HG03432 (cell line): ENCODE data around the gene EIF3A.
A peak's percentile ranks its signal among the peaks of the same experiment; 100 is the strongest.
"Not testable (repeated sequence)": the region's sequence is repeated elsewhere in the genome, so short reads cannot be mapped to it uniquely, and the experiment has no call there.

Source experiments
- ATAC-seq: cut with Tn5 transposase; IDR thresholded peaks from one replicate; pipeline ENCODE4 v1.9.1; 2021; ENCODE audit warnings: mild to moderate bottlenecking, moderate library complexity; ENCODE audit not compliant: unreplicated experiment

The EIF3A gene

GRCh38 chr10:119049777-119050176 lies 30.8 kb downstream of the EIF3A start:
- no peak for ATAC-seq

- ATAC-seq, result no peak
Measured at GRCh38 chr10:119049361-119049760, 31.3 kb downstream of the EIF3A start.

- no peak for ATAC-seq
Measured at GRCh38 chr10:119045561-119045960, 35.1 kb downstream of the EIF3A start.

- no peak for ATAC-seq
Measured at GRCh38 chr10:119042169-119042568, 38.4 kb downstream of the EIF3A start.

- ATAC-seq, result no peak
Measured at GRCh38 chr10:119041326-119041725, 39.3 kb downstream of the EIF3A start.

- ATAC-seq, result no peak
Measured at GRCh38 chr10:119039161-119039560, 41.5 kb downstream of the EIF3A start.

- ATAC-seq, result no peak
Measured at GRCh38 chr10:119031496-119032059, 49.0 kb downstream of the EIF3A start.

- ATAC-seq, result peak; percentile 56
Measured at GRCh38 chr10:119030421-119031250, 50.0 kb downstream of the EIF3A start.

- peak; percentile 23 for ATAC-seq
Measured at GRCh38 chr10:119029613-119030420, 50.8 kb downstream of the EIF3A start, which contains the start of gene NANOS1. Gene NANOS1, plus strand, starts transcription at chr10:119029714. Its CDS starts 88 bp downstream, at chr10:119029802.

- ATAC-seq, result peak; percentile 65
Measured at GRCh38 chr10:119028900-119029612, 51.6 kb downstream of the EIF3A start.

- ATAC-seq, result not testable (repeated sequence)
Measured at GRCh38 chr10:119028445-119028899, 52.1 kb downstream of the EIF3A start.

GRCh38 chr10:119026301-119027110 lies 54.1 kb downstream of the EIF3A start:
- no peak for ATAC-seq

- ATAC-seq, result no peak
Measured at GRCh38 chr10:119025776-119026175, 54.8 kb downstream of the EIF3A start.

- ATAC-seq, result no peak
Measured at GRCh38 chr10:119025336-119025735, 55.3 kb downstream of the EIF3A start.

- ATAC-seq, result no peak
Measured at GRCh38 chr10:119024882-119025281, 55.7 kb downstream of the EIF3A start.

- no peak for ATAC-seq
Measured at GRCh38 chr10:119023553-119023868, 57.1 kb downstream of the EIF3A start.

- no peak for ATAC-seq
Measured at GRCh38 chr10:119022846-119023552, 57.6 kb downstream of the EIF3A start.

- no peak for ATAC-seq
Measured at GRCh38 chr10:119020627-119020946, 60.0 kb downstream of the EIF3A start.

- no peak for ATAC-seq
Measured at GRCh38 chr10:119007211-119007574, 73.4 kb downstream of the EIF3A start.
